Stomach smooth muscle (tissue), 2 donors: ENCODE results near the gene DPP4.

Experiments
- H3K27ac ChIP-seq: one replicate; pipeline ENCODE4 v1.7.0; 2013; ENCODE audit warnings: mild to moderate bottlenecking, low read length, inconsistent platforms
- H3K27me3 ChIP-seq, 2 donors: one replicate each; pipeline ENCODE4 v1.7.0; 2013; ENCODE audit warnings: low read length in 2 of 2; ENCODE audit not compliant: insufficient read depth in 2 of 2, control insufficient read depth in 1 of 2
- H3K36me3 ChIP-seq, 2 donors: one replicate each; pipeline ENCODE4 v1.7.0; 2013; ENCODE audit warnings: low read length in 2 of 2; ENCODE audit not compliant: control insufficient read depth in 2 of 2, insufficient read depth in 2 of 2
- H3K4me1 ChIP-seq: one replicate; pipeline ENCODE4 v1.7.0; 2013; ENCODE audit warnings: low read length; ENCODE audit not compliant: control insufficient read depth, insufficient read depth
- H3K4me3 ChIP-seq, 2 donors: one replicate each; pipeline ENCODE4 v1.7.0; 2013; ENCODE audit warnings: low read length in 2 of 2
- H3K9ac ChIP-seq, 2 donors: one replicate each; pipeline ENCODE4 v1.7.0; 2013; ENCODE audit warnings: low read length in 2 of 2, mild to moderate bottlenecking in 1 of 2
- H3K9me3 ChIP-seq, 2 donors: one replicate each; pipeline ENCODE4 v1.7.0; 2013; ENCODE audit warnings: low read length in 2 of 2; ENCODE audit not compliant: control insufficient read depth in 2 of 2
- donor health status: healthy.
- donor health status: Pancreatic carcinoma.

DPP4 gene

DNA sequence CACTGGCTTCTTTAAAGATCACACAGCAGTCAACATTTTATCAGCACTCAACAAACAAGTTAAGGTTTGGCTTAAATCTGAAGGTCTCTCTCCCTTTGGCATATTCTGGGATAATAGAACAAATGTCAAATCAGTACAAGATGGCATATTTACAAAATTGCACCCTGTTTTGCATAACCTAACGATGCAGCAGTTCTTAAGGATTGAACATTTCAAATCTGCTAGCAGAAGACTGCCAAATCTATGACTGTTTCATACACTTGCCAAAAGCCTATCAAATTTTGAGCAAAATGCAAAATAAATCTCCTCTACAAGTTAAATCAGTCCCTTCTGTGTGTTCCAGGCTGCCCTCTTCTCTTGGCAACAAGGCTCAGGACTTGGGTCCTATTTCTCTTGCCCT is 73.6 kb downstream of the DPP4 start:
- no peaks in the 10 kb centered on the region for H3K4me1 ChIP-seq
- H3K36me3 ChIP-seq: no peaks in the 10 kb centered on the region
- H3K4me3 ChIP-seq: no peak overlapping the region
- H3K9me3 ChIP-seq: no peaks in the 10 kb centered on the region
- H3K27me3 ChIP-seq: peaks cover 0 to 2% of the 10 kb centered on the region in 2 donors
- no peak overlapping the region for H3K9ac ChIP-seq
- H3K27ac ChIP-seq: no peak overlapping the region

DNA sequence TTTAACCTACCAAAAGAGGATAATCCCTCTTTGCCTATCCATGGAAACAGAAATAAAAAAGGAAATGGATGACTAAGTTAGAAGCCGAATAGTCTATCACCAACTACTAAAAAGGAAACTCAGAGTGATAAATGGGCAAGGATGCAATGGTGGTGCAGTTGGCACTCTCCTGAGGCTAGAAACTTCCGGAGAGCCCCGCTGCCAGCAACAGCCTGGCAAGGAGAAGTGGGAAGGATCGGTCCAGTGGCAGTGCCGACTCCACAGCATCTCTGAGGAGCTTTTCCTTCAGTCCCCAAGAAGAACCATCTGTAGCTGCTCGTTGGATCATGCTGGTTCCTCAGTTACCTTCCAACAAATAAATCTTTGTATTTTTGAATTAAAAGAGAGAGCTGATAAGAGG is 74.7 kb downstream of the DPP4 start:
- Histone ChIP-seq H3K4me3 (no peak overlapping the region), H3K27ac (no peak overlapping the region), H3K9ac (no peak overlapping the region), H3K4me1 (no peaks in the 10 kb centered on the region), H3K27me3 (peaks cover 0 to 2% of the 10 kb centered on the region in 2 donors), H3K9me3 (no peaks in the 10 kb centered on the region), H3K36me3 (no peaks in the 10 kb centered on the region)

DNA sequence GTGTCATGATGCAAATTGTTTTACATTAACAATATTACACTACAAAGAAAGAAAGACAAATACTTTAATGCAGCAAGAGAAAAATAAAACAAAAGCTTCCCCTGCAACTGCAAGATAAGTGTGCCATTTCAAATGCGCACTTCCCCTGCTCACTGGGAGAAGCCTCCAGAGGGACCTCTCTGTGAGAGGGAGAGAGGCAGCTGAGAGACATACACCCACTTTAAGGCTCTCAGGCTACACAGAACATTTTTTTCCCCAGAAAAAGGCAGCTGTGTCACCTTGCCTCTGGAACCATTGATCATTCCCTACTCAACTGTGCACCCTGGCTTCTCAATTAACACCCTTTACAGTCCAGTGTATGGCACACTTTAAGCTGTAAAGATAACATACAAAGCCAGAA is 75.2 kb downstream of the DPP4 start:
- Histone ChIP-seq H3K4me3 (no peak overlapping the region), H3K27ac (no peak overlapping the region), H3K9me3 (no peaks in the 10 kb centered on the region), H3K9ac (no peak overlapping the region), H3K4me1 (no peaks in the 10 kb centered on the region), H3K27me3 (peaks cover 0 to 2% of the 10 kb centered on the region in 2 donors), H3K36me3 (no peaks in the 10 kb centered on the region)

DNA sequence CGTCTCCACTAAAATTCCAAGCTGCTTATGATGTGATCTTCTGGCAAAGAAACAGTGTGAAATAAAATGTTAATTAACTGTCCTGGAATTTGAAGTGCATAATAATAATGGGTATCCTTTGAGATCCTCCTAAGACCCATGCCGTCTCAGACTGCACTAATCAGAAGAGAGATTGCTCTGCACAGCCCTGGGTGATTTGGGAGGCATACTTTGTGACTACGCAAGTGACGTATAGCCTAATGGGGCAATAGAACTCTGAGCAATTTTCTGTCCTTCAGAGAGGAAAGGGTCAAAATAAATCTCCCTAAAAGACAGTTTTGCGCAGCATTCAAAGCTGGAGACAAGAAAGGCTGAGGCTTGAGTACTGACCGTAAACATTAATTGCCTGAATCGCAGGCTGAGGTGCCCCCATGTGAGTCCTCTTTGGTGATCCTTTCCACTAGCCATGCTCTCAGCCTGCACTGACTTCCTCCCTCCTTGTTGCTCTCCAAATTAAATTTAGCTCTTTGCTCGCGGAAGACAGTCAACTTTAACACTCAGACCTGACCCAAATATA is 76.0 kb downstream of the DPP4 start:
- H3K27ac ChIP-seq: no peak overlapping the region
- peaks cover 0 to 2% of the 10 kb centered on the region in 2 donors for H3K27me3 ChIP-seq
- no peaks in the 10 kb centered on the region for H3K36me3 ChIP-seq
- no peak overlapping the region for H3K9ac ChIP-seq
- H3K4me1 ChIP-seq: no peaks in the 10 kb centered on the region
- no peaks in the 10 kb centered on the region for H3K9me3 ChIP-seq
- no peak overlapping the region for H3K4me3 ChIP-seq

DNA sequence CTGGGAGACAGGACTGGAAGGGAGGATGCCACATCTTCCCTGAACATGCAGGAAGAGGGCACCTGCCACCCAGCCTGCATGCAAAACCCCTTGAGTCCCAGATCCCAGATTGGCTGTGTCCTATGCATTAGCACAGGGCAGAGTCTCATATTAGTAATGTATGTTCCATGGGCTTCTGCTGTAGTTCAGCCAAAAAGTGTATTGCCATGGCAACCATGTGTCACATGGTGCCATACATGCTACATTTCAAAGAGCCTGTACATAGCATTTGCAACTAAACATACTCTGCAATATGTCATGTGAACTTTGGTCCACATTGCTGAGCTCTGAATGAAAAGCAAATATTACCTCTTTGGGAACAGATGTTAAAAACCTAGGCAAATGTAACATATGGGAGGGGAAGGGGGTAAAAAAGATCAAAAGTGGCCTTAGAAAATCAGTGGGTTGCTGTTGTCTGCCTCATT is 78.4 kb downstream of the DPP4 start:
- Histone ChIP-seq H3K27ac (no peak overlapping the region), H3K9me3 (no peaks in the 10 kb centered on the region), H3K9ac (no peak overlapping the region), H3K4me3 (no peak overlapping the region), H3K36me3 (no peaks in the 10 kb centered on the region), H3K27me3 (peaks cover 0 to 2% of the 10 kb centered on the region in 2 donors), H3K4me1 (no peaks in the 10 kb centered on the region)

DNA sequence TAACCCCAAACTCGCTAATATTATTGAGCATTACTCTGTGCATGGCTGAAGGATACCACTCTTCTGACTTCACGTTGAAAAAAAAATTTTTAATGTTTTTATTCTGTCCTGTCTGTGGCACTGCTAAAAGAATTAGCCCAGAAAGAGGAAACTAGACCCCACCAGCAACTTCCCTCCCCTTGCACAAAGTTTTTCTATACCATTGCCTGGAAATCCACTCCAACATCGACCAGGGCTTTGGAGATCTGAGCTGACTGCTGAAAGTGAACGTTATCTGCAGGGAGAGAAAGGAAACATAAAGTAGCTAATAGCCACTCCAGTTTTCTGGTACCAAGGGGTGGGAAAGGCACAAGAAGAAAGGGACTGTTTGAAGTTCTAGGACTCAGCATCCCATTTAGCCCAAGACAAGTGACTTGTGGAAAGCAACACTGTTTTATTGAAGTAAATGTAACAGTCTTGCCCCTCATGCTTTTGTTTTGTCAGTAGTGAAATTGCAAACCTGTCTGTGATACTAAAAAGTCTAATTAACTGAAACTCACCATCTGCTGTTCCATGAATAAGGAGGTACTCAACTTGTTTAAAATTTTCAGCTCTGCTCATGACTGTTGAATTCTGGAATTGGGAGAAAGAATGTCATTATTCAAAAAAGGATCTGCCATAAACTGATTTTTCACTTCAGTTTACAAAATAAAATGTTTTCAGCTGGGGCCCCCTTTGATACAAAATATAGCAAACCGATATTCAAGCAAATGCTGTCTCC is 79.1 kb downstream of the DPP4 start:
- Histone ChIP-seq H3K4me1 (no peaks in the 10 kb centered on the region), H3K27me3 (peaks cover 0 to 2% of the 10 kb centered on the region in 2 donors), H3K9me3 (no peaks in the 10 kb centered on the region), H3K27ac (no peak overlapping the region), H3K4me3 (no peak overlapping the region), H3K9ac (no peak overlapping the region), H3K36me3 (no peaks in the 10 kb centered on the region)

DNA sequence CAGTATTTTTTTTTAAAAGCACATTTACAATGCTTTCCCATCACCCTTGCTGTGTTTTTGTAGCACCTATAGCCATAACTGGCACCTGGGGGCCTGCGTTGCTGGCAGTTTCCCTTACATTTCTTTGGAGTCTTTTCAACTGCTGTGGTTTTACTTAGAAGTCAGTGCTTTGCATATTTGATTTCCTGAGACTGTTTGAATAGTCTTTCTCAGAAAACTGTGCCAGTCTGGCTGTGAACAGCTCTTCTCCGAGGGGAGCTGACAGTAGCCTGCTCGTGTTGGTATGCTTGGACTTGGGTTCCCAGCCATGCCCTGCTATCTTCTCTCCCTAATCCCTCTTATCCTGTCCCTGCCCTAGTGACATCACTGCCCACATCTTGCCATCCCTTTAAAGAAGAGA is 81.5 kb downstream of the DPP4 start:
- no peak overlapping the region for H3K9ac ChIP-seq
- no peaks in the 10 kb centered on the region for H3K9me3 ChIP-seq
- no peaks in the 10 kb centered on the region for H3K27me3 ChIP-seq
- H3K27ac ChIP-seq: no peak overlapping the region
- H3K36me3 ChIP-seq: no peaks in the 10 kb centered on the region
- H3K4me3 ChIP-seq: no peak overlapping the region
- no peaks in the 10 kb centered on the region for H3K4me1 ChIP-seq

DNA sequence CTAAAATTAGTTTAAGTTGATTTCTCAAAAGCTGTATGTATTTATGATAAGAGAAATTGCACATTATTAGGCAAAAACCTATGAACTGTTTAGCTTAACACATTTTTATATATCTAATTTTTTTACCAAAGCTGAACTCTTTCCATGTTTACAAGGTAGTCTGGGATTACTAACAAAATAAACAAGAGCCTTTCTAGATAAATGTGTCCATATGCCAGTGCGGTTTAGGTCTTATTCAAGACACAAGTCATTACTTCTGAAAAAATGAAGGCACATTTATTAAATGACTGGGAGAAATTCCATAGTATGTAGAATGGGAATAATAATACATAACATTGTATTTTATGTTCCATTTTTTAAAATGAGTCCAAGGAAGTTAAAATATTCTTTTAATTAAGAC is 82.0 kb downstream of the DPP4 start:
- H3K4me1 ChIP-seq: no peaks in the 10 kb centered on the region
- H3K27me3 ChIP-seq: no peaks in the 10 kb centered on the region
- H3K36me3 ChIP-seq: no peaks in the 10 kb centered on the region
- H3K4me3 ChIP-seq: no peak overlapping the region
- H3K9me3 ChIP-seq: no peaks in the 10 kb centered on the region
- no peak overlapping the region for H3K9ac ChIP-seq
- no peak overlapping the region for H3K27ac ChIP-seq

DNA sequence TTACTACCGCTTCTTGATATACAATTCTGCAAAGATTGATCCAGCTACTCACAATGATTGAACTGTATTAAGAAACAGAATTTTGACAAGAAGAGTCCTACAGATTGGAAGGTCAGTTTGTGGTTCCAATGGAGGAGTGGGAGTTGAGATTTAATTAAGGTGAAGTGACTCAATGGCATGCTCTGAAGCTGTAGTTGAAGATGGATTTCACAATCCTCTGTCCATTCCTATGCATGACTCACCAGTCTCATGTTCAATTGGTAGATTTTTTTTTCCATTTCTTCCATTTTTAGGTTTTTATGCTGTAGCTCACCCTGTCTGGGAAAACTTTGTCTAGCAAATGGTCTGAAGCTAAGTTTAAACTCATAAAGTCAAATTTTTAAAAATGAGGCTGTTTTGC is 83.3 kb downstream of the DPP4 start:
- Histone ChIP-seq H3K27me3 (no peaks in the 10 kb centered on the region), H3K27ac (no peak overlapping the region), H3K4me1 (no peaks in the 10 kb centered on the region), H3K9ac (no peak overlapping the region), H3K4me3 (no peak overlapping the region), H3K36me3 (no peaks in the 10 kb centered on the region), H3K9me3 (no peaks in the 10 kb centered on the region)

DNA sequence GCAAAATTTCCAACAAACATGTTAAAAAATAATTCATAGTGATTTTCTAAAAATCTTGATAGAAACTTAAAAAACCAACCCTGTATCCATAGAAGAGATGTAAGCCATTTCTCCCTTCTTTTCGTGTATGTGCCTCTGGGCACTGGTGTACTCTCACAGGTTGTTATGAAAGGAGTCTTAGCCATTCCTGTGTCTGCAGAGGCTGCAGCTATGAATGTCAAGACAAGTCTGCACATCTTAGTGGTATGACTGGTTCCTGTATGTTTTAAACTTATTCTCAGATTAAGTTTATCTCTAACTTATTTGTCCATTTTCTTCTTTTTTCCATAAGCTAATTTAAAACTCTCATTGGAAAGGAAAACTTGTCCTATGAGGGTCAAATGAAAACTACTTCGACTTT is 84.0 kb downstream of the DPP4 start:
- H3K27me3 ChIP-seq: no peaks in the 10 kb centered on the region

DNA sequence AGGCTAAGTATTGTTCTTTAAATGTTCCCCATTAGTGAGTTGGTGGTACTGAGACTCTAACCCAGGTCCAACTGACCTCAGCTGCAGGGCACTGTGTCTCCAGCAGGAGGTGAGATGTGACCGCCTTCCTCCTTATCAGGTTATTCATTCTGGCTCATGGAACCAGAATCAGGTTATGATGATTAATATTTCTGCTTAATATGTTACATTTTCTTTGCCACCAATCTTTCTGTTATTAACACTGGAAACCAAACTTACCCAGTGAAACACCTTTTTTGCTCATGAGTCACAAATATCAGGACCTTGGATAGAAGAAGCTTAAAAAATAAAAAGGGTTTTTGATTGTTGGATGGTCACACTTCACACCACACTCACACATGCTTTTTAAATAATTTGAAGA is 85.4 kb downstream of the DPP4 start:
- Histone ChIP-seq H3K9ac (no peak overlapping the region), H3K36me3 (no peaks in the 10 kb centered on the region), H3K9me3 (no peaks in the 10 kb centered on the region), H3K4me3 (no peak overlapping the region), H3K27me3 (no peaks in the 10 kb centered on the region), H3K4me1 (no peaks in the 10 kb centered on the region), H3K27ac (no peak overlapping the region)

More for the DNA sequence above, 84.0 kb downstream of the DPP4 start:
- no peak overlapping the region for H3K27ac ChIP-seq
- H3K9me3 ChIP-seq: no peaks in the 10 kb centered on the region
- no peaks in the 10 kb centered on the region for H3K36me3 ChIP-seq
- H3K9ac ChIP-seq: no peak overlapping the region
- no peak overlapping the region for H3K4me3 ChIP-seq
- no peaks in the 10 kb centered on the region for H3K4me1 ChIP-seq
